Liver (tissue), 3 donors: Measurements from ENCODE around the gene MAGEA6.
"Not testable (repeated sequence)": the region's sequence is repeated elsewhere in the genome, so short reads cannot be mapped to it uniquely, and the experiment has no call there.

Experiments used
- ATF3 ChIP-seq: IDR thresholded peaks from 2 replicates; pipeline ENCODE4 v1.6.1; 2016; ENCODE audit warnings: antibody characterized with exemption
- CTCF ChIP-seq: fragments of 150-350 bp; IDR thresholded peaks from 2 replicates; pipeline ENCODE4 v1.5.1; 2017; ENCODE audit warnings: improper control_type of control experiment, low read depth, low read length; ENCODE audit not compliant: missing input control
- EGR1 ChIP-seq, 2 donors: IDR thresholded peaks; 2 replicates each; pipeline ENCODE4 v1.6.1; 2016 to 2018; ENCODE audit warnings: antibody characterized with exemption in 2 of 2, low read depth in 2 of 2
- FOXA1 ChIP-seq: IDR thresholded peaks from 2 replicates; pipeline ENCODE4 v1.6.1; 2016; ENCODE audit warnings: antibody characterized with exemption
- JUND ChIP-seq, 2 donors: IDR thresholded peaks; 2 replicates each; pipeline ENCODE4 v1.6.1; 2016; ENCODE audit warnings: antibody characterized with exemption in 2 of 2
- REST ChIP-seq: IDR thresholded peaks from 2 replicates; pipeline ENCODE4 v1.6.1; 2016; ENCODE audit warnings: antibody characterized with exemption, mild to moderate bottlenecking
- TAF1 ChIP-seq: conservative IDR thresholded peaks from 2 replicates; pipeline ENCODE4 v1.6.1; 2016; ENCODE audit warnings: antibody characterized with exemption, mild to moderate bottlenecking
- YY1 ChIP-seq: IDR thresholded peaks from 2 replicates; pipeline ENCODE4 v1.6.1; 2016; ENCODE audit warnings: antibody characterized with exemption, mild to moderate bottlenecking
- donor health status: healthy.
- donor health status: healthy.

GRCh38 chrX:152736528-152736927, 33.0 kb downstream of the MAGEA6 start:
- not testable (repeated sequence) for TF ChIP-seq CTCF; TAF1; JUND (IDR thresholded peaks at IDR 0.05); YY1; ATF3; REST; FOXA1; EGR1 (IDR thresholded peaks at IDR 0.05; ENCODE audit: low read depth in 2 of 2)
